ENCODE measurements around the gene FAM237B. TPM values are rescaled to one million over a fixed set of nuclear protein-coding genes. Genes with fewer than 3 reads are reported as not detected.
"Not testable (repeated sequence)": the region's sequence is repeated elsewhere in the genome, so short reads cannot be mapped to it uniquely, and the experiment has no call there.

The FAM237B gene
- polyA plus RNA-seq (ENCODE audit: insufficient read length in 3 of 3) = under 1 TPM; 0.31 to 0.37 (median 0.33) TPM

GRCh38 chr7:90320801-90321494 lies at the start of gene FAM237B:
Gene FAM237B, minus strand, starts transcription at chr7:90321304. Its CDS starts 1,556 bp downstream, at chr7:90319748.
- no peak for DNase-seq (ENCODE audit: low read depth in 3 of 3, low spot score in 2 of 3)

- DNase-seq (ENCODE audit: low read depth in 3 of 3, low spot score in 2 of 3) = no peak
Measured at GRCh38 chr7:90351987-90352386, 30.9 kb upstream of the FAM237B start.

- DNase-seq (ENCODE audit: low read depth in 3 of 3, low spot score in 2 of 3) = not testable (repeated sequence)
Measured at GRCh38 chr7:90350032-90350431, 28.9 kb upstream of the FAM237B start.

GRCh38 chr7:90349305-90349704 lies 28.2 kb upstream of the FAM237B start:
- DNase-seq (ENCODE audit: low read depth in 3 of 3, low spot score in 2 of 3) = no peak

GRCh38 chr7:90347759-90348158 lies 26.7 kb upstream of the FAM237B start:
- DNase-seq (ENCODE audit: low read depth in 3 of 3, low spot score in 2 of 3) = no peak

- peak; percentile 87 to 88 (median 88) for DNase-seq (ENCODE audit: low read depth in 3 of 3, low spot score in 2 of 3)
Measured at GRCh38 chr7:90346336-90347125, 25.4 kb upstream of the FAM237B start, which contains the start of gene GTPBP10. Gene GTPBP10, plus strand, starts transcription at chr7:90346716. Its CDS starts 26 bp downstream, at chr7:90346742.

- peak; percentile 32 to 36 (median 36) for DNase-seq (ENCODE audit: low read depth in 3 of 3, low spot score in 2 of 3)
Measured at GRCh38 chr7:90345595-90346335, 24.7 kb upstream of the FAM237B start.

- no peak for DNase-seq (ENCODE audit: low read depth in 3 of 3, low spot score in 2 of 3)
Measured at GRCh38 chr7:90345016-90345415, 23.9 kb upstream of the FAM237B start.

GRCh38 chr7:90337106-90337505 lies 16.0 kb upstream of the FAM237B start:
- DNase-seq (ENCODE audit: low read depth in 3 of 3, low spot score in 2 of 3) = no peak

GRCh38 chr7:90334926-90335325 lies 13.8 kb upstream of the FAM237B start:
- not testable (repeated sequence) for DNase-seq (ENCODE audit: low read depth in 3 of 3, low spot score in 2 of 3)

- no peak for DNase-seq (ENCODE audit: low read depth in 3 of 3, low spot score in 2 of 3)
Measured at GRCh38 chr7:90334193-90334843, 13.2 kb upstream of the FAM237B start.

- DNase-seq (ENCODE audit: low read depth in 3 of 3, low spot score in 2 of 3) = no peak
Measured at GRCh38 chr7:90326500-90326899, 5.4 kb upstream of the FAM237B start.

- DNase-seq (ENCODE audit: low read depth in 3 of 3, low spot score in 2 of 3) = no peak
Measured at GRCh38 chr7:90322837-90323236, 1.7 kb upstream of the FAM237B start.

GRCh38 chr7:90320418-90320800 lies 695 bp downstream of the FAM237B start:
- DNase-seq (ENCODE audit: low read depth in 3 of 3, low spot score in 2 of 3) = no peak

- no peak for DNase-seq (ENCODE audit: low read depth in 3 of 3, low spot score in 2 of 3)
Measured at GRCh38 chr7:90320014-90320413, 1.1 kb downstream of the FAM237B start.

GRCh38 chr7:90313907-90314306 lies 7.2 kb downstream of the FAM237B start:
- DNase-seq (ENCODE audit: low read depth in 3 of 3, low spot score in 2 of 3) = no peak

GRCh38 chr7:90312745-90313144 lies 8.4 kb downstream of the FAM237B start:
- no peak for DNase-seq (ENCODE audit: low read depth in 3 of 3, low spot score in 2 of 3)

- DNase-seq (ENCODE audit: low read depth in 3 of 3, low spot score in 2 of 3) = no peak
Measured at GRCh38 chr7:90311175-90311574, 9.9 kb downstream of the FAM237B start.

- no peak for DNase-seq (ENCODE audit: low read depth in 3 of 3, low spot score in 2 of 3)
Measured at GRCh38 chr7:90309872-90310271, 11.2 kb downstream of the FAM237B start.

GRCh38 chr7:90303241-90303640 lies 17.9 kb downstream of the FAM237B start:
- no peak for DNase-seq (ENCODE audit: low read depth in 3 of 3, low spot score in 2 of 3)
